HG03442 (cell line): ENCODE data around the gene FAM111B.

Experiments
- ATAC-seq: cut with Tn5 transposase; IDR thresholded peaks from one replicate; pipeline ENCODE4 v1.9.1; 2021; ENCODE audit warnings: mild to moderate bottlenecking, moderate library complexity; ENCODE audit not compliant: unreplicated experiment

Gene FAM111B

GRCh38 chr11:59152312-59152951, 45.4 kb downstream of the FAM111B start:
- peak; percentile 80 for ATAC-seq

DNA sequence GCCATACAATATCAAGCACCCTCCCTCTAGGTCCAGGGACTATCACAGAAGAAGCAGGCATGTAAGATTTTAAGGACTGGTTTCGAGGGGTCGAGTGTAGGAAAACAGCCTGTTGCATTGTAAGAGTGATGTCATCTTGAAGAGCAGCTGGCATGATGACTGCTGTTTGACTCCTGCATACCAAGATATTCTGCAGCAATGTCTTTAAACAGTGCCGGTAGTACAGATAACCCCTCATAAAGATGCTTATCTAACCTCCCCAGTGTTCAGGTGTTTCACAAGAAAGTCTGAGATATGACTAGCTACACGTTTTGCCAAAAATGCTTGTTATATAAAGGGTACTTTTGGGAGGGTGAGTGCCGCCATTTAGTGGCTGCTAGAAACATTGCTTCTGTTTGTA, 47.6 kb downstream of the FAM111B start:
- no peak for ATAC-seq

GRCh38 chr11:59157433-59157832, 50.4 kb downstream of the FAM111B start:
- no peak for ATAC-seq

DNA sequence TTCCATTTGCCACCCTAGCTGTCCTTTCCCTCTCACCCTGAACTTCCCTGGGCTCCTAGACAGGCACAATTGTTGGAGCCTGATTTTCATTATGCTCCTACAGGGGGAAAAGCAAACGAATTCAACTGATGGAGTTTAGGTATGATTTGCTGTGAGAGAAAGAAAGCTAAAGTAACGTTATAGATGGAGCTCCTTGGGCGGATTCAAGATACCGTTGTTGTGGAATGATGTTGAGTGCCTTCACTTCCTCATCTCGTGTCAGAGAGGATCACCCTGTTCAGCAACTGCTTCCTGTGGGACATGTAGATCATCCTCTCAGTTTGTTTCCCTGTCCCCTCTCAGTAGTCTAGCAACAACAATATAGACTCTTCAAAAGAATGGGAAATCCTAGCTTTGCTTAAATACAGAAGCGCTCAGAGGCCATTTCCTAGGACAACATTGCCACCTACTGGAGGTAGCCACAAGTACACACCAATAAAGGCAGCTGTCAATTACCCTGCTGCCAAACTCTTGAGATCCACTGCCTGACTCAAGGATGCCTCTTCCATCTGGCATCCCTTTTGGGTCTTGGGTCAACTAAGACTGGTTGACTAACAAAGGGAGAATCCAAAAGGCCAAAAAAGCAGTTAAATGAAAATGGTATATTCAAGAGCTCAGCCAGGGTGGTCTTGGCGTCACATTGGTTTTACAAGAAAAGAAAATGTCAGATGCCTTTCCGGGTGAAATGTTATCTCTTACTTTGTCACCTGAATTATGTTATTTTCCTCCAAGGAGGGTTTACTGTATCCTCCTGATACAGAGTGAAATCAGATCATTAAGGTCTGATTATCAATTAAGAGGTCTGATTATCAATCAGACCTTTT, 51.4 kb downstream of the FAM111B start:
- ATAC-seq, result peak; percentile 92

DNA sequence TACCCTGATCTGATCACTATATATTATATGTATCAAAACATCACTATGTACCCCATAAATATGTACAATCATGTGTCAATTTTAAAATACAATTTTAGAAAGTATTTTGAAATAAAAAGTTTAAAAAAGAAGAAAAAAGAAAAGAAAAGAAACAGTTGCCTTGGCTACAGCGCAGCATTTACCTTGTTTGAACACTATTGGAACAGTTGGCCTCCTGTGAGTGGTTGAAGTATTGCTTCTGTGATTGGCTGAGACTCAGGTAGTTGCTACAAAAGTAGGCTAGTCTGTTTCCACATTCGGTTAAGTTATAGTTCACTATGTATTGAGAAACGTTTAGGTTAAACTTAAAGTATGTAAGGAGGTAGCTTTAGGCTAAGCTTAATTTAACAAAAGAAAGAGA, 57.0 kb downstream of the FAM111B start:
- ATAC-seq, result no peak

DNA sequence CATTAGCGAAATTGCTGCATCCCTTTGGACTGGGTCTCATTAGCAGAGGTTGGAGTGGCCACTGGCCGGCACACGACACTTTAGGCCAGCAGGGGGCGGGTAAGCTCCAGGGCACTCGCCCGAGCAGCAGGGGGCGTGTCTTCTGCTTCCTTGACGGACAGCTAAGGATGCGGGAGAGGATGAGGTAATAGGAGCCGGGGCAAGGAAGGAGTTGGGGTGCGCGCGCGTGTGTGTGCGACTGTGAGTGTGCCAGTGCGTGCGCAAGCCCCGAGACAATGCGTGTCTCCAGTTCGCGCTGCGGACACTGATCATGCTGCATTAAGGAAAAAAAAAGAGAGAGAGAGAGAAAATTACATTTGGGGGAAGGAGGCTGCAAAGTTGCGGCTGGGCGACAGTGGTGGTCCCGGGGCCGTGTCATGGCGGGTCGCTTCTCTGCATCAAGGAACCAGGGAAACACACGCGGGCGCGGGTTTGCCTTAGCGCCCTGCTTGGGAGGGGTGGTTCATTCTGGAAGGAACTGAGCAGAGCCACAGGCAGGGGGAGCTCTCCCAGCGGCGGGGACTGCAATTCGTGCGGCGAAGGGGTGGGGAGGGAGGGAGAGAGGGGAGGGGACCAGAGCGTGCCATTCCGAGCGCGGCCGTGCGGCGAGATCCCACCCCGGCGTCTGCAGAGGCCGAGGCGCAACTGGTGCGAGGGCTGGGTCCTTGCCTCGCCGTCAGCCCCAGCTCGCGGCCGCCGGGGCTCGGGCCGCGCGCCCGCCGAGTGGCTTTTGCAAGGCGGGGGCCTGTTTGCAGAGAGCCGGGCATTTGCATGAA, 64.7 kb downstream of the FAM111B start, which contains the start of gene DTX4:
DTX4 (plus strand) TSS at position 625 of the 815 bp plus-strand sequence. CDS start 464 bp downstream, outside the sequence.
- ATAC-seq, result peak; percentile 64

- ATAC-seq, result peak; percentile 26
These were observed 65.5 kb downstream of the FAM111B start for GRCh38 chr11:59172345-59173079.

- ATAC-seq, result peak; percentile 3
These were observed 66.3 kb downstream of the FAM111B start for GRCh38 chr11:59173080-59173963.

DNA sequence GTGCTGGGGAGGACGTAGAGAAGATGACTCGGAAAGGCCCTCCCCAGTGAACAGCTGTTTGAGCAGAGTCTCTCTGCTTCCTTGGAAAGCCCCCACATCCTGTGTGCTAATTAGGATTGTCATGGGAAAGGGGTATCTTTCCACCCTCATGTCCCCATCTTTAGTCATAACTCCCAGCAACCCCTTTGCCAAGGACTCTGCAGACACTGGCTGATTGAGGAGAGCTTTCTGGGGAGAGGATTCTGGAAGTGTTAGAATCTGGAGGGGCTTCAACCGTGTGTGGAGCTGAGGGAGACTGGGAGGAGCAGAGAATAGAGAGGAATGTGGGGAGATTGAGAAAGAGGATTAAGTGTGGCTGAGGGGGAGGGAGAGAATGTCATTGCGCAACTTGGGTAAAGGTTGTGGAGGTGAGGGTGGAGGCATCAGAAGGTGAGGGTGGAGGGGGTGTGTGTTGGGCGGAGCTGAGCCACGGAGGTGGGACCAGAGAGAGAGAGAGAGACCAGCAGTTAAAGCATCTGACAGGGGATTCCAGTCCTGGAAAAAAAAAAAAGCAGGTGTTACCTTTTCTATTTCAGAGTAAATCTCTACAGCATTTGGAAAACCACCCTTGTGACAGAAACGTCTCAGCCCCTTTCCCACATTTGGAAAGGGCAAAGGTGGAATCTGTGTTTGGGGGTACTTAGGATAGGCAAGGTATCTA, 67.1 kb downstream of the FAM111B start:
- no peak for ATAC-seq

DNA sequence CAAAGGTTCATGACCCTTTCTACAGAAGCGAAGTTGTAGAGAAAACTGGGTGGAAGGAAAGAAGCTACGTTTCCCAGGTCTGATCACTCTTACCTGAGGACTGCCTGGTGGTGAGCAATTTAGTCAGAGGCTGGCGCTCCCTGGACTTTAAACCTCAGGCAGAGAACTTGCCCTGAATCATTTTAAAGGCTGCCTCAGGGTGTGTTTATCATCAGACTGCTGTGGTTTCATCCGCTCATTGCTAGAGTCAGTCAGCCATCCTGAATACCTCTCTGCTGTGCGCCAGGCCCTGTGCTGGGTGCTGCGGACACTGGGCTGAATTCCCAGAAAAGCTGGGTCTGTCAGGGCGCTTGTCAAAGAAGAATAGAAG, 67.6 kb downstream of the FAM111B start:
- ATAC-seq, result no peak

GRCh38 chr11:59175091-59175501, 68.1 kb downstream of the FAM111B start:
- no peak for ATAC-seq

DNA sequence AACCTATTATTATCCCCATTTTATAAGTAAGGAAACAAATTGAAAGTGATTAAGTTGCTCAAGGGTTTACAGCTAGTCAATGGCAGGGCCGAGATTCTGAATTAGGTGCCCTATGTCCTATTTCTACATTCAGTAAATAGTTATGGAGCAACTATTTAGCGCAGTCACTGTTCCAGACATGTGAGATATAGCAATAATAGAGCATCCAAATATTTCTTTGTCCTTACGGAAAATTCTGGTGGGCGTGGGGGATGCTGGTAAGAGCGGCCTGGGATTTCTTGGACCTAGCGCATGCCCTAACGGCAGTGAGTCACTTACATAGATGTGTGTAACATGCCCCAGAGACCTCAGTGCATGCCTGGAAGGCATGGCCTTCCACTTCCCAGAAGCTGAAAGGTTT, 69.3 kb downstream of the FAM111B start:
- no peak for ATAC-seq
